Adrenal gland (tissue), 5 donors: ENCODE results near the gene CTDSP2.

Source experiments
- CTCF ChIP-seq, 6 experiments: fragments of 450-650 bp in 4 of 6; fragments of 200-600 bp in 2 of 6; sonication (generic) in 1 of 6; IDR thresholded peaks; 1 replicate in 5 of 6; 2 replicates in 1 of 6; pipeline versions ENCODE4 v1.5.1 to v1.8.0; 2016 to 2021; ENCODE audit warnings: antibody characterized with exemption in 6 of 6, mild to moderate bottlenecking in 2 of 6, moderate library complexity in 1 of 6
- POLR2A ChIP-seq, 2 donors: fragments of 450-650 bp; IDR thresholded peaks; one replicate each; pipeline ENCODE4 v1.6.1; 2017; ENCODE audit warnings: antibody characterized with exemption in 2 of 2, mild to moderate bottlenecking in 2 of 2, moderate library complexity in 1 of 2
- donor health status: DM: no; HTN: no; CAD: no.

- TF ChIP-seq CTCF (IDR thresholded peaks at IDR 0.05) (peak in 1 of 6 experiments; percentile 16), POLR2A (IDR thresholded peaks at IDR 0.05) (peak; percentile 53 to 75)
Observed at GRCh38 chr12:57771873-57772428, 74.6 kb downstream of the CTDSP2 start, which contains the start of gene METTL1.
